Measurements from ENCODE around the gene RLF.

GRCh38 chr1:40153073-40153770 is 8.0 kb upstream of the RLF start:
- TF ChIP-seq CTCF (IDR thresholded peaks at IDR 0.05) (peak; percentile 12 to 59 (median 37)), POLR2AphosphoS5 (IDR thresholded peaks at IDR 0.05; ENCODE audit: insufficient read depth in 1 of 2, low read depth in 1 of 2) (peak in 1 of 2 donors; percentile 32)
